HCT116 (cell line): ENCODE results near the gene PSME2. TPM values are rescaled to one million over a fixed set of nuclear protein-coding genes. Genes with fewer than 3 reads are reported as not detected.

Experiments used
- ATAC-seq: fragments of 200-7000 bp; cut with Tn5 transposase; 2 replicates; pipeline ENCODE4 v1.9.1; 2020; ENCODE audit warnings: mild to moderate bottlenecking, moderate library complexity
- BruUV-seq: library from RNA; stranded (reverse); fragments of 400-500 nt; replicated peaks from 2 replicates; lab custom pipeline; 2021; lab: Mats Ljungman, UMichigan
- CTCF ChIA-PET: fragments of 300-600 bp; sonication (Branson Sonifier 250); formaldehyde crosslinking; loops from one replicate; lab custom pipeline; 2021; ENCODE audit warnings: antibody characterized with exemption; lab: Charles Lee
- POLR2A ChIA-PET: fragments of 300-600, 350-600 bp; sonication (Branson Sonifier 250); formaldehyde crosslinking; loops from one replicate; lab custom pipeline; 2021; ENCODE audit warnings: antibody characterized with exemption; lab: Charles Lee
- RAD21 ChIA-PET, 2 experiments: fragments of 300-600 bp; sonication (Branson Sonifier 250); formaldehyde crosslinking; loops; one replicate each; lab custom pipeline; 2023; ENCODE audit warnings: low total read pairs in 2 of 2; ENCODE audit not compliant: uncharacterized antibody in 2 of 2, unreplicated experiment in 2 of 2, low non-redundant PET in 1 of 2; lab: Charles Lee
- DNase-seq: peaks from one replicate; pipeline ENCODE4 v3.0.0-alpha.2; 2010; ENCODE audit warnings: low read depth, low spot score
- H2AFZ ChIP-seq: fragments of 200-600 bp; shearing (Covaris generic), sonication (generic); 2 replicates; pipeline ENCODE4 v1.6.1; 2017; ENCODE audit warnings: low read depth, mixed run types, mixed read lengths, antibody characterized with exemption, low read length; ENCODE audit not compliant: poor library complexity, severe bottlenecking
- H3K27ac ChIP-seq: 2 replicates; pipeline ENCODE4 v1.5.1; 2012; ENCODE audit warnings: low read depth, low read length
- H3K27me3 ChIP-seq: fragments of 200-600 bp; sonication (generic); 2 replicates; pipeline ENCODE4 v1.6.1; 2016; ENCODE audit warnings: mixed run types, low read length, mixed read lengths; ENCODE audit not compliant: insufficient read depth
- H3K36me3 ChIP-seq, 2 experiments: fragments of 200-500 bp in 1 of 2; fragments of 200-600 bp in 1 of 2; sonication (Bioruptor generic) in 1 of 2; sonication (generic) in 1 of 2; 2 replicates each; pipeline versions ENCODE4 v1.5.1 to v1.6.1; 2014 to 2016; ENCODE audit warnings: low read length in 2 of 2, inconsistent platforms in 1 of 2, mixed read lengths in 1 of 2, mixed run types in 1 of 2; ENCODE audit not compliant: insufficient read depth in 2 of 2, control insufficient read depth in 1 of 2
- H3K4me1 ChIP-seq, 2 experiments: fragments of 200-600 bp in 1 of 2; sonication (generic) in 1 of 2; 2 replicates each; pipeline versions ENCODE4 v1.5.1 to v1.6.1; 2012 to 2017; ENCODE audit warnings: low read length in 2 of 2, inconsistent platforms in 1 of 2, mild to moderate bottlenecking in 1 of 2, mixed read lengths in 1 of 2, mixed run types in 1 of 2, moderate library complexity in 1 of 2; ENCODE audit not compliant: insufficient read depth in 2 of 2, control insufficient read depth in 1 of 2
- H3K4me2 ChIP-seq: fragments of 200-600 bp; sonication (generic); 2 replicates; pipeline ENCODE4 v1.6.1; 2017; ENCODE audit warnings: mixed run types, low read length, mixed read lengths
- H3K4me3 ChIP-seq, 2 experiments: fragments of 200-600 bp in 1 of 2; sonication (generic) in 1 of 2; replicated peaks in 1 of 2; 2 replicates each; pipeline ENCODE4 v1.5.1; 2011 to 2016; ENCODE audit warnings: low read length in 2 of 2, control low read depth in 1 of 2, low read depth in 1 of 2, mild to moderate bottlenecking in 1 of 2, mixed read lengths in 1 of 2, mixed run types in 1 of 2
- H3K79me2 ChIP-seq: fragments of 200-600 bp; sonication (generic); 2 replicates; pipeline ENCODE4 v1.6.1; 2017; ENCODE audit warnings: mild to moderate bottlenecking, mixed run types, low read length, moderate library complexity, mixed read lengths; ENCODE audit not compliant: insufficient read depth
- H3K9ac ChIP-seq: fragments of 200-600 bp; sonication (generic); 2 replicates; pipeline ENCODE4 v1.6.1; 2016; ENCODE audit warnings: low read length, mixed read lengths
- H3K9me2 ChIP-seq: fragments of 200-600 bp; sonication (generic), shearing (Covaris generic); 2 replicates; pipeline ENCODE4 v1.6.1; 2017; ENCODE audit warnings: mixed run types, mild to moderate bottlenecking, moderate library complexity; ENCODE audit not compliant: insufficient read depth
- H3K9me3 ChIP-seq, 2 experiments: fragments of 200-500 bp in 1 of 2; fragments of 200-600 bp in 1 of 2; sonication (Bioruptor generic) in 1 of 2; sonication (generic) in 1 of 2; 2 replicates each; pipeline ENCODE4 v1.6.1; 2014 to 2017; ENCODE audit warnings: low read length in 2 of 2, mixed read lengths in 2 of 2, inconsistent platforms in 1 of 2, low read depth in 1 of 2, mild to moderate bottlenecking in 1 of 2, mixed run types in 1 of 2, moderate library complexity in 1 of 2; ENCODE audit not compliant: control insufficient read depth in 1 of 2, insufficient read depth in 1 of 2
- H4K20me1 ChIP-seq: fragments of 200-600 bp; sonication (generic), shearing (Covaris generic); 2 replicates; pipeline ENCODE4 v1.6.1; 2017; ENCODE audit warnings: mixed run types, mild to moderate bottlenecking, moderate library complexity; ENCODE audit not compliant: insufficient read depth
- EGR1 ChIP-seq: IDR thresholded peaks from 2 replicates; pipeline ENCODE4 v1.6.1; 2012; ENCODE audit warnings: low read depth
- ELF1 ChIP-seq: IDR thresholded peaks from 2 replicates; pipeline ENCODE4 v1.6.1; 2012; ENCODE audit warnings: low read depth, borderline replicate concordance
- EZH2 ChIP-seq: fragments of 200-600 bp; sonication (generic); IDR thresholded peaks from 2 replicates; pipeline ENCODE4 v1.6.1; 2017; ENCODE audit warnings: antibody characterized with exemption, mixed run types
- FOSL1 ChIP-seq: IDR thresholded peaks from 2 replicates; pipeline ENCODE4 v1.6.1; 2012; ENCODE audit warnings: low read depth
- JUND ChIP-seq: IDR thresholded peaks from 2 replicates; pipeline ENCODE4 v1.6.1; 2012
- POLR2A ChIP-seq: IDR thresholded peaks from 2 replicates; pipeline ENCODE4 v1.7.0; 2011; ENCODE audit warnings: borderline replicate concordance; ENCODE audit not compliant: insufficient read depth, insufficient read length; ENCODE audit errors: extremely low read depth
- POLR2AphosphoS5 ChIP-seq: IDR thresholded peaks from 2 replicates; pipeline ENCODE4 v1.6.1; 2011; ENCODE audit warnings: mild to moderate bottlenecking, low read depth, low read length, moderate library complexity
- SIN3A ChIP-seq: IDR thresholded peaks from 2 replicates; pipeline ENCODE4 v1.6.1; 2012; ENCODE audit warnings: low read depth
- SP1 ChIP-seq: IDR thresholded peaks from 2 replicates; pipeline ENCODE4 v1.6.1; 2012; ENCODE audit warnings: low read depth
- TCF7L2 ChIP-seq: IDR thresholded peaks from 2 replicates; pipeline ENCODE4 v1.7.0; 2011; ENCODE audit warnings: borderline replicate concordance, inconsistent platforms; ENCODE audit not compliant: insufficient read depth, insufficient read length; ENCODE audit errors: extremely low read depth
- ZFX ChIP-seq: fragments of 450-650 bp; IDR thresholded peaks from 2 replicates; pipeline ENCODE4 v1.6.1; 2017
- intact Hi-C: fragments of 100-400 bp; cut with micrococcal nuclease; formaldehyde crosslinking; loops from 2 replicates; pipeline ENCODE4 v1.10.0; 2022
- total RNA-seq: library from RNA; stranded (reverse); gene quantifications from one replicate; pipeline ENCODE4 v1.2.1, GENCODE V29; 2021; ENCODE audit not compliant: unreplicated experiment
- TF ChIP-seq, protein P1 (sequence below): IDR thresholded peaks from 2 replicates; pipeline ENCODE4 v1.6.1; 2011; ENCODE audit warnings: mild to moderate bottlenecking, low read length, moderate library complexity; ENCODE audit not compliant: insufficient replicate concordance; ENCODE audit errors: extremely low read depth
- TF ChIP-seq, protein P2 (sequence below), 3 experiments: fragments of 200-600 bp in 1 of 3; sonication (generic) in 1 of 3; IDR thresholded peaks in 2 of 3; conservative IDR thresholded peaks in 1 of 3; 2 replicates each; pipeline ENCODE4 v1.5.1; 2012 to 2017; ENCODE audit warnings: low read depth in 2 of 3, low read length in 2 of 3, antibody characterized with exemption in 1 of 3, borderline replicate concordance in 1 of 3, control low read depth in 1 of 3, mild to moderate bottlenecking in 1 of 3, mixed read lengths in 1 of 3, mixed run types in 1 of 3, moderate library complexity in 1 of 3; ENCODE audit not compliant: insufficient read depth in 1 of 3
- TF ChIP-seq, protein P3 (sequence below): IDR thresholded peaks from 2 replicates; pipeline ENCODE4 v1.6.1; 2012
- TF ChIP-seq, protein P4 (sequence below): IDR thresholded peaks from 2 replicates; pipeline ENCODE4 v1.6.1; 2012

PSME2 gene
- total RNA-seq, 1 experiment from 2014 or later, result 160 TPM

DNA sequence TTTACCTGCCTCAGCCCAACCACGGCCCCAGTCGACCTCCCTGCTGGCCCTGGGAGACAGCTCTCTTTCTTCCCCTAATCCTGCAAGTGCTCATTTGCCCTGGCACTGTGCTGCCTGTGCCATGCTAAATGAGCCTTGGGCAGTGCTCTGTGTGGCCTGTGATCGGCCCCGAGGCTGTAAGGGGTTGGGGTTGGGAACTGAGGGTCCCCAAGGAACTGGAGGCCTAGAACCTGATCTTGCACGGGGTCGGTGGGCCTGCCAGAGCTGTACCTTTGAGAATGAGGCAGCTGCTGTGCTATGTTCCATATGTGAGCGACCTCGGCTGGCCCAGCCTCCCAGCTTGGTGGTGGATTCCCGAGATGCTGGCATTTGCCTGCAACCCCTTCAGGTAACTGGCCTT is 3.7 kb upstream of the PSME2 start:
- ChIA-PET RAD21 (no interaction called here), POLR2A (interaction anchor here (1.8 kb wide), 1 partner anchor 9 kb away, joined by 4 read pairs; the partner anchor contains the start of gene EMC9), CTCF (interaction anchor here (1.0 kb wide), 1 partner anchor 11 kb away, joined by 4 read pairs; the partner anchor contains the start of gene IRF9)
- H3K36me3 ChIP-seq, result peaks cover 33 to 39% of the 10 kb centered on the region in 2 experiments
- H3K9ac ChIP-seq, result no peak overlapping the region
- TF ChIP-seq SP1 (no peak), ELF1 (no peak), POLR2AphosphoS5 (no peak), ZFX (no peak), FOSL1 (no peak), TCF7L2 (no peak), EZH2 (no peak), POLR2A (no peak), EGR1 (no peak), JUND (no peak), SIN3A (no peak)
- TF ChIP-seq, protein P1, sequence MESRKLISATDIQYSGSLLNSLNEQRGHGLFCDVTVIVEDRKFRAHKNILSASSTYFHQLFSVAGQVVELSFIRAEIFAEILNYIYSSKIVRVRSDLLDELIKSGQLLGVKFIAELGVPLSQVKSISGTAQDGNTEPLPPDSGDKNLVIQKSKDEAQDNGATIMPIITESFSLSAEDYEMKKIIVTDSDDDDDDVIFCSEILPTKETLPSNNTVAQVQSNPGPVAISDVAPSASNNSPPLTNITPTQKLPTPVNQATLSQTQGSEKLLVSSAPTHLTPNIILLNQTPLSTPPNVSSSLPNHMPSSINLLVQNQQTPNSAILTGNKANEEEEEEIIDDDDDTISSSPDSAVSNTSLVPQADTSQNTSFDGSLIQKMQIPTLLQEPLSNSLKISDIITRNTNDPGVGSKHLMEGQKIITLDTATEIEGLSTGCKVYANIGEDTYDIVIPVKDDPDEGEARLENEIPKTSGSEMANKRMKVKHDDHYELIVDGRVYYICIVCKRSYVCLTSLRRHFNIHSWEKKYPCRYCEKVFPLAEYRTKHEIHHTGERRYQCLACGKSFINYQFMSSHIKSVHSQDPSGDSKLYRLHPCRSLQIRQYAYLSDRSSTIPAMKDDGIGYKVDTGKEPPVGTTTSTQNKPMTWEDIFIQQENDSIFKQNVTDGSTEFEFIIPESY, result no peak
- TF ChIP-seq, protein P2, sequence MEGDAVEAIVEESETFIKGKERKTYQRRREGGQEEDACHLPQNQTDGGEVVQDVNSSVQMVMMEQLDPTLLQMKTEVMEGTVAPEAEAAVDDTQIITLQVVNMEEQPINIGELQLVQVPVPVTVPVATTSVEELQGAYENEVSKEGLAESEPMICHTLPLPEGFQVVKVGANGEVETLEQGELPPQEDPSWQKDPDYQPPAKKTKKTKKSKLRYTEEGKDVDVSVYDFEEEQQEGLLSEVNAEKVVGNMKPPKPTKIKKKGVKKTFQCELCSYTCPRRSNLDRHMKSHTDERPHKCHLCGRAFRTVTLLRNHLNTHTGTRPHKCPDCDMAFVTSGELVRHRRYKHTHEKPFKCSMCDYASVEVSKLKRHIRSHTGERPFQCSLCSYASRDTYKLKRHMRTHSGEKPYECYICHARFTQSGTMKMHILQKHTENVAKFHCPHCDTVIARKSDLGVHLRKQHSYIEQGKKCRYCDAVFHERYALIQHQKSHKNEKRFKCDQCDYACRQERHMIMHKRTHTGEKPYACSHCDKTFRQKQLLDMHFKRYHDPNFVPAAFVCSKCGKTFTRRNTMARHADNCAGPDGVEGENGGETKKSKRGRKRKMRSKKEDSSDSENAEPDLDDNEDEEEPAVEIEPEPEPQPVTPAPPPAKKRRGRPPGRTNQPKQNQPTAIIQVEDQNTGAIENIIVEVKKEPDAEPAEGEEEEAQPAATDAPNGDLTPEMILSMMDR (IDR thresholded peaks at IDR 0.05 in 2 of 3, conservative IDR thresholded peaks at IDR 0.05 in 1 of 3; ENCODE audit: borderline replicate concordance in 1 of 3, insufficient read depth in 1 of 3, low read depth in 2 of 3, low read length in 2 of 3), result no peak
- TF ChIP-seq, protein P3, sequence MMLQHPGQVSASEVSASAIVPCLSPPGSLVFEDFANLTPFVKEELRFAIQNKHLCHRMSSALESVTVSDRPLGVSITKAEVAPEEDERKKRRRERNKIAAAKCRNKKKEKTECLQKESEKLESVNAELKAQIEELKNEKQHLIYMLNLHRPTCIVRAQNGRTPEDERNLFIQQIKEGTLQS, result no peak
- TF ChIP-seq, protein P4, sequence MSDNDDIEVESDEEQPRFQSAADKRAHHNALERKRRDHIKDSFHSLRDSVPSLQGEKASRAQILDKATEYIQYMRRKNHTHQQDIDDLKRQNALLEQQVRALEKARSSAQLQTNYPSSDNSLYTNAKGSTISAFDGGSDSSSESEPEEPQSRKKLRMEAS, result no peak
- H3K27ac ChIP-seq, result no peak overlapping the region
- no peaks in the 10 kb centered on the region for H4K20me1 ChIP-seq
- peaks cover 13 to 16% of the 10 kb centered on the region in 2 experiments for H3K4me1 ChIP-seq
- no peak for ATAC-seq
- no peaks in the 10 kb centered on the region for H3K9me3 ChIP-seq
- no peak overlapping the region for H3K4me3 ChIP-seq
- H2AFZ ChIP-seq, result no peak overlapping the region
- no peaks in the 10 kb centered on the region for H3K27me3 ChIP-seq
- H3K79me2 ChIP-seq, result peaks cover 49% of the 10 kb centered on the region
- BruUV-seq, result no TSS peak
- DNase-seq, result no peak
- no peak overlapping the region for H3K4me2 ChIP-seq
- H3K9me2 ChIP-seq, result no peaks in the 10 kb centered on the region
- intact Hi-C loops, result no loop called here
